HCT116 (cell line): ENCODE measurements around the gene APBA2. TPM values are rescaled to one million over a fixed set of nuclear protein-coding genes. Genes with fewer than 3 reads are reported as not detected.

Experiments
- ATAC-seq: fragments of 200-7000 bp; cut with Tn5 transposase; 2 replicates; pipeline ENCODE4 v1.9.1; 2020; ENCODE audit warnings: mild to moderate bottlenecking, moderate library complexity
- BruUV-seq: library from RNA; stranded (reverse); fragments of 400-500 nt; replicated peaks from 2 replicates; lab custom pipeline; 2021; lab: Mats Ljungman, UMichigan
- CTCF ChIA-PET: fragments of 300-600 bp; sonication (Branson Sonifier 250); formaldehyde crosslinking; loops from one replicate; lab custom pipeline; 2021; ENCODE audit warnings: antibody characterized with exemption; lab: Charles Lee
- POLR2A ChIA-PET: fragments of 300-600, 350-600 bp; sonication (Branson Sonifier 250); formaldehyde crosslinking; loops from one replicate; lab custom pipeline; 2021; ENCODE audit warnings: antibody characterized with exemption; lab: Charles Lee
- RAD21 ChIA-PET, 2 experiments: fragments of 300-600 bp; sonication (Branson Sonifier 250); formaldehyde crosslinking; loops; one replicate each; lab custom pipeline; 2023; ENCODE audit warnings: low total read pairs in 2 of 2; ENCODE audit not compliant: uncharacterized antibody in 2 of 2, unreplicated experiment in 2 of 2, low non-redundant PET in 1 of 2; lab: Charles Lee
- DNase-seq: peaks from one replicate; pipeline ENCODE4 v3.0.0-alpha.2; 2010; ENCODE audit warnings: low read depth, low spot score
- H2AFZ ChIP-seq: fragments of 200-600 bp; shearing (Covaris generic), sonication (generic); 2 replicates; pipeline ENCODE4 v1.6.1; 2017; ENCODE audit warnings: low read depth, mixed run types, mixed read lengths, antibody characterized with exemption, low read length; ENCODE audit not compliant: poor library complexity, severe bottlenecking
- H3K27ac ChIP-seq: 2 replicates; pipeline ENCODE4 v1.5.1; 2012; ENCODE audit warnings: low read depth, low read length
- H3K27me3 ChIP-seq: fragments of 200-600 bp; sonication (generic); 2 replicates; pipeline ENCODE4 v1.6.1; 2016; ENCODE audit warnings: mixed run types, low read length, mixed read lengths; ENCODE audit not compliant: insufficient read depth
- H3K36me3 ChIP-seq, 2 experiments: fragments of 200-500 bp in 1 of 2; fragments of 200-600 bp in 1 of 2; sonication (Bioruptor generic) in 1 of 2; sonication (generic) in 1 of 2; 2 replicates each; pipeline versions ENCODE4 v1.5.1 to v1.6.1; 2014 to 2016; ENCODE audit warnings: low read length in 2 of 2, inconsistent platforms in 1 of 2, mixed read lengths in 1 of 2, mixed run types in 1 of 2; ENCODE audit not compliant: insufficient read depth in 2 of 2, control insufficient read depth in 1 of 2
- H3K4me1 ChIP-seq, 2 experiments: fragments of 200-600 bp in 1 of 2; sonication (generic) in 1 of 2; 2 replicates each; pipeline versions ENCODE4 v1.5.1 to v1.6.1; 2012 to 2017; ENCODE audit warnings: low read length in 2 of 2, inconsistent platforms in 1 of 2, mild to moderate bottlenecking in 1 of 2, mixed read lengths in 1 of 2, mixed run types in 1 of 2, moderate library complexity in 1 of 2; ENCODE audit not compliant: insufficient read depth in 2 of 2, control insufficient read depth in 1 of 2
- H3K4me2 ChIP-seq: fragments of 200-600 bp; sonication (generic); 2 replicates; pipeline ENCODE4 v1.6.1; 2017; ENCODE audit warnings: mixed run types, low read length, mixed read lengths
- H3K4me3 ChIP-seq, 2 experiments: fragments of 200-600 bp in 1 of 2; sonication (generic) in 1 of 2; replicated peaks in 1 of 2; 2 replicates each; pipeline ENCODE4 v1.5.1; 2011 to 2016; ENCODE audit warnings: low read length in 2 of 2, control low read depth in 1 of 2, low read depth in 1 of 2, mild to moderate bottlenecking in 1 of 2, mixed read lengths in 1 of 2, mixed run types in 1 of 2
- H3K79me2 ChIP-seq: fragments of 200-600 bp; sonication (generic); 2 replicates; pipeline ENCODE4 v1.6.1; 2017; ENCODE audit warnings: mild to moderate bottlenecking, mixed run types, low read length, moderate library complexity, mixed read lengths; ENCODE audit not compliant: insufficient read depth
- H3K9ac ChIP-seq: fragments of 200-600 bp; sonication (generic); 2 replicates; pipeline ENCODE4 v1.6.1; 2016; ENCODE audit warnings: low read length, mixed read lengths
- H3K9me2 ChIP-seq: fragments of 200-600 bp; sonication (generic), shearing (Covaris generic); 2 replicates; pipeline ENCODE4 v1.6.1; 2017; ENCODE audit warnings: mixed run types, mild to moderate bottlenecking, moderate library complexity; ENCODE audit not compliant: insufficient read depth
- H3K9me3 ChIP-seq, 2 experiments: fragments of 200-500 bp in 1 of 2; fragments of 200-600 bp in 1 of 2; sonication (Bioruptor generic) in 1 of 2; sonication (generic) in 1 of 2; 2 replicates each; pipeline ENCODE4 v1.6.1; 2014 to 2017; ENCODE audit warnings: low read length in 2 of 2, mixed read lengths in 2 of 2, inconsistent platforms in 1 of 2, low read depth in 1 of 2, mild to moderate bottlenecking in 1 of 2, mixed run types in 1 of 2, moderate library complexity in 1 of 2; ENCODE audit not compliant: control insufficient read depth in 1 of 2, insufficient read depth in 1 of 2
- H4K20me1 ChIP-seq: fragments of 200-600 bp; sonication (generic), shearing (Covaris generic); 2 replicates; pipeline ENCODE4 v1.6.1; 2017; ENCODE audit warnings: mixed run types, mild to moderate bottlenecking, moderate library complexity; ENCODE audit not compliant: insufficient read depth
- CEBPB ChIP-seq: IDR thresholded peaks from 2 replicates; pipeline ENCODE4 v1.6.1; 2012; ENCODE audit warnings: low read depth
- CTCF ChIP-seq, 3 experiments: fragments of 200-600 bp in 1 of 3; sonication (generic) in 1 of 3; IDR thresholded peaks in 2 of 3; conservative IDR thresholded peaks in 1 of 3; 2 replicates each; pipeline ENCODE4 v1.5.1; 2012 to 2017; ENCODE audit warnings: low read depth in 2 of 3, low read length in 2 of 3, antibody characterized with exemption in 1 of 3, borderline replicate concordance in 1 of 3, control low read depth in 1 of 3, mild to moderate bottlenecking in 1 of 3, mixed read lengths in 1 of 3, mixed run types in 1 of 3, moderate library complexity in 1 of 3; ENCODE audit not compliant: insufficient read depth in 1 of 3
- ELF1 ChIP-seq: IDR thresholded peaks from 2 replicates; pipeline ENCODE4 v1.6.1; 2012; ENCODE audit warnings: low read depth, borderline replicate concordance
- FOSL1 ChIP-seq: IDR thresholded peaks from 2 replicates; pipeline ENCODE4 v1.6.1; 2012; ENCODE audit warnings: low read depth
- SIN3A ChIP-seq: IDR thresholded peaks from 2 replicates; pipeline ENCODE4 v1.6.1; 2012; ENCODE audit warnings: low read depth
- YY1 ChIP-seq: IDR thresholded peaks from 2 replicates; pipeline ENCODE4 v1.6.1; 2011; ENCODE audit warnings: low read length, low read depth, moderate library complexity, mild to moderate bottlenecking; ENCODE audit not compliant: insufficient replicate concordance; ENCODE audit errors: extremely low read depth
- ZBTB33 ChIP-seq: IDR thresholded peaks from 2 replicates; pipeline ENCODE4 v1.6.1; 2011; ENCODE audit warnings: mild to moderate bottlenecking, low read length, moderate library complexity; ENCODE audit not compliant: insufficient replicate concordance; ENCODE audit errors: extremely low read depth
- intact Hi-C: fragments of 100-400 bp; cut with micrococcal nuclease; formaldehyde crosslinking; loops from 2 replicates; pipeline ENCODE4 v1.10.0; 2022
- total RNA-seq: library from RNA; stranded (reverse); gene quantifications from one replicate; pipeline ENCODE4 v1.2.1, GENCODE V29; 2021; ENCODE audit not compliant: unreplicated experiment

The APBA2 gene
- total RNA-seq, 1 experiment from 2014 or later: 0.47 TPM

- ATAC-seq (peak; percentile 24; the same call in 1 of the 2 replicates), DNase-seq (no peak)
- Histone ChIP-seq H3K27ac (no peak overlapping the region), H3K36me3 (no peaks in the 10 kb centered on the region), H3K4me3 (no peak overlapping the region), H3K9me3 (no peaks in the 10 kb centered on the region), H3K27me3 (peaks cover 11% of the 10 kb centered on the region; the same call in 1 of the 2 replicates), H3K4me1 (no peaks in the 10 kb centered on the region), H2AFZ (no peak overlapping the region), H4K20me1 (no peaks in the 10 kb centered on the region), H3K9me2 (no peaks in the 10 kb centered on the region), H3K79me2 (no peaks in the 10 kb centered on the region), H3K9ac (no peak overlapping the region), H3K4me2 (no peak overlapping the region)
- BruUV-seq: no TSS peak
- POLR2A ChIA-PET: no interaction called here
- TF ChIP-seq ELF1: no peak
- TF ChIP-seq SIN3A: no peak
- no peak for TF ChIP-seq YY1
- no peak for TF ChIP-seq ZBTB33
- no peak for TF ChIP-seq CEBPB
- TF ChIP-seq FOSL1: no peak
- TF ChIP-seq CTCF (IDR thresholded peaks at IDR 0.05 in 2 of 3, conservative IDR thresholded peaks at IDR 0.05 in 1 of 3; ENCODE audit: borderline replicate concordance in 1 of 3, insufficient read depth in 1 of 3, low read depth in 2 of 3, low read length in 2 of 3): no peak
- intact Hi-C loops: no loop called here
- CTCF ChIA-PET: no interaction called here
- RAD21 ChIA-PET: no interaction called here
Measured at GRCh38 chr15:29114221-29115092, 228.7 kb downstream of the APBA2 start.
